DMS79 (cell line): Measurements from ENCODE around the gene RNASEL.
"Not testable (repeated sequence)": the region's sequence is repeated elsewhere in the genome, so short reads cannot be mapped to it uniquely, and the experiment has no call there.

ENCODE experiments used
- DNase-seq: peaks from one replicate; lab custom pipeline; 2025; lab: John Stamatoyannopoulos, UW

Gene RNASEL

DNA sequence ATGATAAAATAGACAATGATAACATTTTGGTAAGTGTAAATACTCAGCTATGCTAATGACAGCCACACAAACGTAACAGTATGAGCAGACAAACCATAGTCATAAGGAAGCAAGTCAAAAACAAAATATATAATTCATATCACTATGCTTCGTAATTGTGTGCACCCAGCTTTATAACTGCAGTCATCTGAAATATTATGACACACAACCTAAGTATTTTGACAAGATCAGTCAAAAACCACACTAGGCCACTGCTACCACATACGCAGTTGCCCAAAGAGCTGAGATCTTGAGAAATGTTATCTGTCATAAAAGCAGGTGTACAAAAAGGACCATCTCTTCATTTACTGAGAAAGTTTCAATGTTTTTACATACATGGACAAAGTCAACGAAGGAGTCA lies 26.0 kb downstream of the RNASEL start:
- DNase-seq = no peak

DNA sequence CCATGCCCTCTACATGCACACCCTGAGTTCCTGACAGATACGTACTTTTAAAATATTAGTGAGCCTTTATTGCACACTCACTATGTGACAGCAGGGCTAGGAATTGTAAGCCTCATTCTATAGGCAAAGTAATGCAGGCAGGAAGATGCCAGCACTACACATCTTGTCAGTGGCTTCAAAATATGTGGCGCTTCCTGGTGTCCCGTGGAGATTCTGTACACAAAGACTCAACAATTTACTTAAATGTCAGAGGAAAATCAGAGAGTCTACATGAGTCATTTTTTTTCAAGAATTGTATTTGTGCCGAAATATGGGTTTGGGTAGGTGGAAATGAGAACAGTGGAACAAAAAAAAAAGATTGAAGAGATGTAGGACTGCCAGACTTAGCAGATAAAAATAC lies 27.6 kb downstream of the RNASEL start:
- no peak for DNase-seq

DNA sequence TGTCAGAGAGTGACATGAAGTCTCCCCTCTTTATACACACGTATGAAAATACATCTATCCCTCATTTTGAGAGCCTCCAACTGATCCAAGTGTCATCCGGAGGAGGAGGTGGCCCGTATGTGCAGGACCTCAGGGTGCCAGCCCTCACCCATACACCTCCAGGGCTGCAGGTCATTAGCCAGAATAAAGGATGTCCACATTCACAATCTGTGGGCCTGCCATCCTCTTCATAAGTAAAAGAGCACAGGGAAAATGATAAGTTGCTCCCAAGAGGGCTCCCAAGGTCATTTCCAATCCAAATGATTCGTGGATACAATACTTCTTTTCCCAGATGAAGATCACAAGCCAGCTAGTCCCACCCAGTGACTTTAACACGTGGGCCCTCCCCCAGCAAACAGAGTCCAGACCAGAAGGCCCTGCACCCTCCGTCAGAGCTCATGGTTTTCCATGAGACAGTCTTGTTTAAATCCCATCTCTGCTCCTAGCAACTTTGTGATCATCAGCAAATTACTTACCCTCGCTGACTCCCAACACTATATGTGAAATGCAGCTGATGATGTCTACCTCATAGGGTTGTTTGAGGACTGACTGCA lies 28.6 kb downstream of the RNASEL start:
- no peak for DNase-seq

DNA sequence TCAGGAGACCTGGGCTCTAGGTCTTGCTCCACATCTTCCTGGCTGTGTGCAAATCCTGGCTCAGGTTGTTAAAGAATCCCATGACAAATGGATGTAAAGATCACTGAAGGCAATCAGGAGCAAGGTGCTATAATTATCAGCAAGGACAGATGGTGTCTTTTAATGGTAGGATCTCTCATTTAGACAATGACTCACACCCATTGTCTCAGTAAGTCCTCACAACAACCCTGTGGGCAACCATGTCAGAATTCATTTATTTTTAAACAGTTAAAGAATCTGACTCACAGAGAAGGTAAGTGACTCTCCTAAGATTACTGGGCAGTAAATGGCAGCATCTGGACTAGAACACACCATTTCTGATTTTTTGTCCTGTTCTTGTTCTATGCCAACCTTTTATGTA lies 32.8 kb downstream of the RNASEL start:
- DNase-seq = no peak

DNA sequence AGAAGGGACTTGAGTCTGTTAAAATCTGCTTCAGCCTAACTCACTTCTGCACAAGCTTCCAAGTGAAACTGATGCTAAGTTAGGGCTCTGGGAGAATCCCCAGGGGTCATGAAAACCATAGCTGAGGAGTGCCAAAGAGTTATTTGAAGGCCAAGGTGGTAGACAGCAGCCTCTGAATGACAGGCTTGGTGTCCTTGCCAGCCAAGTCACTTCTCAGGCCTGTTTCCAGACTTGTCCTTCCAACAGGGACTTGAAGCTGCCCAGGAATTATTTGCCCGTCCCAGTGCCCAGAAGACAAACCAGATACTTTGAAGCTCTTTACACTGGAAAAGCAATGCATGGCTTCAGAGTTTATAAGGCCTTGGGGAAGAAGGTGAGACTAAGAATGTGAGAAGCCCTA lies 33.6 kb downstream of the RNASEL start:
- no peak for DNase-seq

DNA sequence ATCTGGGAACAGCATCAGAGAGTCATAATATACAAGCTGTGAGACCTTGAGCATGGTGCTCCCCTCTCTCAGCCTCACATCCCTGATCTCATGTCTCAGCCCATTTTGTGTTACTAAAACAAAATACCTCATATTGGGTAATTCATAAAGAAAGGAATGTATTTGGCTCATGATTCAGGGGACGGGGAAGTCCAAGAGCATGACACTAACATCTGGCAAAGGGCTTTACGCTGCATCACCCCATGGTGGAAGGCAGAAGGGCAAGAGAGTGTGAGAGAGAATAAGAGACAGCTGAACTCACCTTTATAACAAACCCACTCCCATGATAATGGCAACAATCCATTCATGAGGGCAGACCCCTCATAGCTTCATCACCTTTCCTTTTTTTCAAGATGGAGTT lies 36.5 kb downstream of the RNASEL start:
- DNase-seq = no peak

DNA sequence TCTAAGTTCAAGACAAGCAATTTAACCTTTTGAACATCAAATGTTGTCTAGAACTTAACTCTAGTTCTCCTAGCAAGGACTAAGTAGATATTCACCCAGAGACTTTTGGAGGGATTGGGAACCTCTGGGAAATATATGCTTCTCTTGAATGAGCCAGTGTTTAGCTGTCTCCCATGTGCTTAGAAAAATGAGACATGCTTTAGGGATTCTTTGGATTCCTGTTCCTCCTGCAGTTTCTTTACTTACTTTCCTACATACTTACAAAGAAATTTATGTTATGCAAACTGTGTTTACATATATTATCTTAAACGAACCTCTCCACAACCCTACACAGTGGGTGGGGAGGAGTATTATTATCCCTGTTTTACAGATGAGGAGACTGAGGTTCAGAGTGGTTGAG lies 39.2 kb downstream of the RNASEL start:
- DNase-seq = no peak

DNA sequence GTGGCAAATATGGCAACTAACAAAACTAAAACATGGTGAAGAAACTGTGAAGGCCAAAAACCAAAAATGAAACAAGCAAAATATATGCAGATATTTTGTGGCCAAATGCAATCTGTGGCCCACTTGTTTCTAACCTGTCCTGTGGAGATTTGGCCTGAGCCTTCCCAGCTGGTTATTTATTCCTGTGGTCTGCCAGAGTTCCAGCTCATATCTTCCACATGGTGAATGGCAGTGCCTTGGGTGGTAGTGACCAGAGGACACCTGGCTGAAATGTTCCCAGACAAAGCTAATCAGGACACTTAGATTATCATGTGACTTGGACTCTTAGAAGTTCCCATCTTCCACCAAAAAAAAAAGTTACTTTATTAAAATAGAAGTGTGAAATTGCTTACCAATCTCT lies 39.7 kb downstream of the RNASEL start:
- DNase-seq = no peak

DNA sequence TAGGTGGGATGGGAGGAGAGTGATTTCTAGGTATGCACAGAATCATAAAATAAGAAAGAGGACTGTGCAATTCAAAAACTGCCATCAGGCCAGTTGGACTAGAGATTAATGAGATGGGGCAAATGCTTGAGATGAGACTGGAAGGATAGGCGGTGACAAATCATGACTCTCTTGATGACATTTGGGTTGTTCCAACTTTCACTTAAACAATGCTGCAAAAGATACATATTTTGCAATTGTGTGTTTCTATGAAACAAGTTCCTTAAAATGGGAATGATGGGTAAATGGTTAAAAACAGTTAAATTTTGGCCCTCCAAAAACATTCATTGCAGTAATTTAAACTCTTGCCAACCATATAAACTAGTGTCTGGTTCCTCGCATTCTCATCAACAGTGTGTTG lies 55.2 kb downstream of the RNASEL start:
- DNase-seq = no peak

DNA sequence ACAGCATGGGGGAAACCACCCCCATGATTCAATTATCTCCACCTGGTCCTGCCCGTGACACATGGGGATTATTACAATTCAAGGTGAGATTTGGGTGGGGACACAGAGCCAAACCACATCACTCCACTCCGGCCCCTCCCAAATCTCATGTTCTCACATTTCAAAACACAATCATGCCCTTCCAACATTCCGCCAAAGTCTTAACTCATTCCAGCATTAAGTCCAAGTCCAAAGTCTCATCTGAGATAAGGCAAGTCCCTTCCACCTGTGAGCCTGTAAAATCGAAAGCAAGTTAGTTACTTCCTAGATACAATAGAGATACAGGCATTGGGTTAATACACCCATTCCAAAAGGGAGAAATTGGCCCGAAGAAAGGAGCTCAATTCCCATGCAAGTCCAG lies 60.9 kb downstream of the RNASEL start:
- DNase-seq = not testable (repeated sequence)

DNA sequence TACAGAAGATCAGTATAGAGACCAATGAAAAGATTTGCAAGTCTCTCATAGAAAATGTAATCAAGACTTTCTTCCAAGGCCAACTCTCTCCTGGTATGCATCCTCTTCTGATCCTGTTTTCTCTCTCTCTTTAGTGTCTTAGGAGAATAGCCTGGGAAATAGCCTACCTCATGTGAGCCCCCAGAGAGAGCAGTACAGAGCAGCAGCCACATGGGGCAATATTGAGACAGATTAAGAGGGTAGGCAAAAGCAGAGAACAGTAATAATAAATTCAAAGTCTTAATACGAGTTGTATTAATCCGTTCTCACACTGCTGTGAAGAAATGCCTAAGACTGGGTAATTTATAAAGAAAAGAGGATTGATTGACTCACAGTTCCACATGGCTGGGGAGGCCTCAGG lies 61.4 kb downstream of the RNASEL start:
- DNase-seq = no peak

DNA sequence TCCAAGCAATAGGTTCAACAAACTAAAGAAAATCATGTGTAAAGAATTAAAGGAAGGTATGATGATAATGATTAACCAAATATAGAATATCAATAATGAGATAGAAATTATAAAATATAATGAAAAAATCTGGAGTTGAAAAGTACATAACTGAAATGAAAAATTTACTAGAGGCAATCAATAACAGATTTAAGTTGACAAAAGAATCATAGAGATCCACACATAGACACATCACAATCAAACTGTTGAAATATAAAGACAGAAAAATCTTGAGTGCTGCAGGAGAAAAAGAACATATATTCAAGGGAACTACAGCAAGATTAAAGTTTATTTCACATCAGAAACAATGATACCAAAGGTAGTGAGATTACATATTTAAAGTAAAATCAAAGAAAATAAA lies 63.7 kb downstream of the RNASEL start:
- DNase-seq = no peak
